Kidney tubule cell (primary cell): ENCODE results near the gene NRP2.

Experiments
- DNase-seq: peaks from one replicate; pipeline ENCODE4 v3.0.0-alpha.2; 2018; ENCODE audit warnings: low spot score

NRP2 gene

DNA sequence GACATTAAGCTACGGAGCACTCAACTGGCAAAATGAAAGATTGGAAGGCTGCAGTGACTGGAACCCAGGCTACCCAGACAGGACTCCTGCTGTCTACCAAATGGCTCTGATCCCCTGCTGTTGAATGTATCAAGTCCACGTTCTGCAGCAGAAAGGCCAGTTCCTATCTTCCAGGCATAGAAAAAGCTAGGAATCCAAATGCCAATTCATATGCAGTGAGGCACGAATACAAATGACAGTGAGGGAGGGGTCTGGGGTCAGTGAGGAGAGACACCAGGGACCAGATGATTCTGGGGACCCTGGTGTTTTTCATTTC, 5.3 kb downstream of the NRP2 start:
- DNase-seq: no peak

DNA sequence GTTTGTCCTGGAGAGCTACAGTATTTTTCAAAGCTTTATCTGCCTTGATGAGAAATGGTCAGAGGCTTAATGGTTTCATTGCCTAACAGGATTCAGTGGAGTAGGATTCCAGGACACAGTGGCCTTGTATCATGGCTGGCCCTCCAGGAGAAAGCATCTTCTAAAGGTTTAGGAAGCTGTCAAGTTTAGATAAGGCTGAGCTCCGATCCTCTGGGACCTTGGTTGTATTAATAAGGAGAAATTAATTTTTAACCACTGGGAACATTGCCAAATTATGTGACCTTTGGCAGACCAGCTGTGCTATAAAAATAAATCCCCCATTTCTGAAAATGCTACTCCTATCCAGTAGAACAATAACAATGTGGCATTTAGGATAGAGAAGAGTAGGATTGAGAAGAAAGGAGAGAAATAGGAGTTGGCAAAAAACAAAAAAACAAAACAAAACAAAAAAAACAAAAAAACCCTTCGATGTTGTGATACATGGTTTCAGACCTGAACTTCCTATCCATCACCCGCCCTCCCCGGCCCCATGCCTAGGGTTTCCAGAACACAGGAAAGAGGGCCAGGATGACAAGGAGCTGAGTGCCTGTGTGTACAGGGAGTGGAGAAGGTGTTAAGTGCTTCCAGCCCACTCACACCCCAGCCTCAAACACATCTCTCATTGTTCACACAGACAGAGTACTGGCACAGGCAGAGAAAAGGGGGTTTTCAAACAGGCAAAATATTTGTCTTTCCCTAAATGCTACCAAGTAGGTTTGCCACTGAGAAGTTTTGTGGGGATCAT, 6.3 kb downstream of the NRP2 start:
- no peak for DNase-seq

DNA sequence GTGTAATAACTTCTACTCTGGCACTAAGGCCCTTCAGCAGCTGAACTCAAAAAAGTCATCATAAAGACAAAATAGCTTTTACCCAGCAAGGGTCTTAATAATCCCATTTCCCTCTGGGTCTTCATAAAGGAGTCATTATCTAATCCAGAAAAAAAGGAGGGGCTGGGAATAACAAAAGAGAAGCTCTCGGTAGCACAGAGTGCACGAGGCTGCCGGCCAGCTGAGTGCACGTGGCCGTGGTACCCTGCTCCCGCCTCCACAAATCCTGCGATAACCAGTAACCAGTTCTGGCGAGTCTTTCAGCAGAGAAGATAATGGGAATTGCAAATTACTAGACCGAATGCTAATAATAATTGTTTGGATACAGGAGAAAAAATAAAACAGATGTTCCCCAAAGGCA, 7.5 kb downstream of the NRP2 start:
- no peak for DNase-seq

DNA sequence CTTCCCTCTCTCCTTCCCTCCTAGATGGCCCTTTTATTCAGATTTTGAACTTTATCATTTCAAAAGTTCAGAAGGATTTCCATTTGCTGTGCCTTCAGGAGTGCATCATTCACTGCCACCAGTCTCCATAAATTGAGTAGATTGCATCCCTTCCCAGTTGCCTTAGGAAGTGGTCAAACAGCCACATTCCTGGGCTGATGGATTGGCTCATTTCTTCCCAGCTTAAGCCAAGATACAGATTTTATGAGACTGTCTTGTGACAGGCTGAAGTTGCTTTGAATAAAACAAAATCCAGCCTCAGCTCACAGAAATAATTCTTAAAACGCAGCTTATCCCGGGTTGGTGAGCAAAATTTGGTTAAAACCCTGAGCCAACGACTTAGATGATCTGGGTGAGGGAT, 9.8 kb downstream of the NRP2 start:
- no peak for DNase-seq

DNA sequence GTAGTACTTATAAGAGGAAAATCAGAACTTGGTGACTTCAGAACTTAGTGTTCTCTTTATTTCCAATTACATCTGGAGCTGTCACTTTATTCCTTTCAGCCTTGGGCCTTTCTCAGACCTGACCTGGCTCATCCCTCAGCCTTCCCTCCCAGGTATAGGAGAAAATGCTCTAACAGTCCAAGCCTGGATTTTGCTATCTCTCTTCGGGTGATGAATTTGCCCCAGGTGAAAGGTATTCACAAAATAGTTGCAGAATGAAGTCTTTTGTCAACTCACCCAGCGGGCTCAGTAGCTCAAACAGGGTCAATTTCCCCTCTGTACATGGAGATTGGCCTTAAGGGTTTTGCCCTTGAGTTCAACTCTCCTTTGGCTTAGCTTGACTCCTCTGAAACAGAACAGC, 12.0 kb downstream of the NRP2 start:
- no peak for DNase-seq

DNA sequence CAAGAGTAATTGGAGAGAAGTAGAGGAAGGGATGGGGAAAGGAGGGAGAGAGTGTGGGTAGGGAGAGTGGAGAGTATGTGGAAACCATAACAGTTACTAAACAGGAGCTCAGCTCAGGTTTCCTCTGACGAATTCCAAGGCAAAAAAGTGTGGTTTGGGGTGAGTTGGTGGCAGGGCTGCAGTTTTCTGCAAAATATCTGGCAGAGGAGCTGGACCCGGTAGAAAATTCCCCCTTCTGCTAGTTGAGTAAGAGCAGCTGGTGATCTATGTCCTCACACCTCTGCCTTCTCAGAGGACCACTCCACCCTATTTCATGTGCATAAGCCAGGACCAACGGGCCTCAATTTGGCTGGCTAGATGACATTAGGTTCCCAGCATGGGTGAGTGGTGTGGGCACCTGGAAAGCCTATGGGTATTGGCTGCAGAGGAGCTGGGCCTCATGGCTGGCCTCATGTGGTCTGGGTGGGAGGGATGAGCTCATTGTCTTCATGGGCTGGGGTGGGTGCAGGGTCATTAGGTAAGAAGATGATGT, 13.2 kb downstream of the NRP2 start:
- DNase-seq: no peak

DNA sequence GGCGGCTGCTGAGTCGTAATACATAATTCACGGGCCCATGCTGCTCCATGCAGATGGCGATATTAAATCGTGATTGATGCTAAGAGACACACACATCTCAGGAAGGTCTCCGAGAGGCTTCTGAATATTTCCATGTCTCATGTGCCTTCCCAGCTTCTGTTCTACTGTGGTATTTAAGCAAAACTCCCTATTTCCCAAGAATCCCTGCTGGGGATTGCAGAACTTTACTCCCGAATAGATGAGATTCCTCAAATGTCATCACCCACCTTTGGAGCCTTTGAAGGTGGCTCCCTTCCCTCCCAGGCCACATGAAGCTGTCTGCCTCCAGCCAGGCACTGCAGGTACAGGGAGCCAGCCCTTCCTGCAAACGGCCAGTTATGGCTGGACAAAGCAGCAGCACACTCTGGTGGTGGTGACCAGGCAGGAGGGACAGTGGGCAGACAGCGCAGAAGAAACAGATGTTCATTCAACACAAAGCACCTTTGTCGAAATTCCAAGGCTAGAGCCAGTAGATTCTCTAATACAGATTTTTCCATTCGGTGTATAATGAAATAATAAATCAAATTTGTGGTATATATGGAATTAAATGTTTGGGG, 14.1 kb downstream of the NRP2 start:
- DNase-seq: peak; percentile 32

DNA sequence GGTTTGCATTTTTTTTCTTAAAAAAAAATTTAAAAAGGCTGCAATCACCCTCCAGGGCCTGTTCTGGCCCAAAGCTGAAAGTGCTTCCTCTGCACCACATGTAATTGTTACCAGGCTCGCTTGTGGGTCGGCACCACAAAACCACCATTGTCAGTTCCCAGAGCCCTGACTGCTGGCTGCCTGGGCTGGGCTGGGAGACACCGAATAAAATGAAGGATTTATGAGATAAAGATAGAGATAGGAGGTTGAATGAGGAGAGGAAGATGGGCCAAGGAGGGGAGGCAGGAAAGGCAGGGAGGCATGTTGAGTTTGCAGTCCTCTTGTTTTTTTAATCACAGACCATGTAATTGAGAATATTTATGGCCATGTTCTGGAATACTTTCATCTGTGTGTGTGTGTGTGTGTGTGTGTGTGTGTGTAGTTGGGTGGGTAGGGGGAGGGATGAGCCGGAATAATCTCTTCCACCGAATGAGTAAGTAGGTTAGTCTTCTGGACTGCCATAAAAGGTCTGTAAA, 14.7 kb downstream of the NRP2 start:
- peak; percentile 36 for DNase-seq

DNA sequence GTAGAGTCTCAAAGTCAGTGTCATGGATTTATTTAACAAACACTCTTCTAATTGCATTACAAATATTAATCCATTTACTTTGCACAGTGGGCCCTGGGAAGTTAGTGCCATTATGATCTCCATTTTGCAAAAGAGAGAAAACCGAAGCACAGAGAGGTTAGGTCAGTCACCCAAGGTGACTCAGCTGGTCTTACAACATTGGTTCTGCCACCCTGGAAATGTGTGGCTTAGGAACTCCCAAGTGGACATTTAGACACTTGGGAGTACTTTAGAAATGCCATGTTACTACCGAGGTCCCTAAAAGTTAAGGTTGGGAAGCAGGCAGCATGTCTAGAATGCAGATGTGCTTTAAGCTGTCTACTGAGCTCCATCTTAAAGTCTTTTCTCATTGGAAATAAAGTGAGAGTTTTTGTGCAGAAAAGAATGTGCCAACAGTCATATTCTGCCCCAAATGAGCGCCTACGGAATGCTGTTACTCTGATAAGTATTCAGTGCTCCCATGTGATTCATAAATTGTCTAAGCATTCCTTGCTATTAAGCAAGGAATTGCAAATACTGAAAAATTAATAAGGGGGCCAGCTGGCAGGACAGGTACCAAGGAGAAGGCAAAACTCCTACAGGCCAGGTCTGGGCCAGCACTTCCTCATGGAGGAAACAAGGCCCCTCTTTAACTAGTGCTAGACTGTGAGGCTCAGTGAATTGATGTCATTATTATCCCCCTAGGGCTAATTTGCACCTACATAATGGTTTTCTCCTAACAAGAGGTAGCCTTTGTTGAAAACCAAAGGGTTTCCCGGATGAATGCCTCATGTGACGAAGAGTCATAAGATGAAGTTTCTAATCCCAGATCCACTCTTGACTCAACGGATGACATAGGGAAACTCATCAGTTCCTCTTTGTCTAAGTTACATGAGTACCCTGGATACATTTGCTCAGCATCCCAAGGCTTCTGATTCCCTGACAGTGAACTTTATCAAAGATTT, 16.3 kb downstream of the NRP2 start:
- DNase-seq: peak; percentile 90

DNA sequence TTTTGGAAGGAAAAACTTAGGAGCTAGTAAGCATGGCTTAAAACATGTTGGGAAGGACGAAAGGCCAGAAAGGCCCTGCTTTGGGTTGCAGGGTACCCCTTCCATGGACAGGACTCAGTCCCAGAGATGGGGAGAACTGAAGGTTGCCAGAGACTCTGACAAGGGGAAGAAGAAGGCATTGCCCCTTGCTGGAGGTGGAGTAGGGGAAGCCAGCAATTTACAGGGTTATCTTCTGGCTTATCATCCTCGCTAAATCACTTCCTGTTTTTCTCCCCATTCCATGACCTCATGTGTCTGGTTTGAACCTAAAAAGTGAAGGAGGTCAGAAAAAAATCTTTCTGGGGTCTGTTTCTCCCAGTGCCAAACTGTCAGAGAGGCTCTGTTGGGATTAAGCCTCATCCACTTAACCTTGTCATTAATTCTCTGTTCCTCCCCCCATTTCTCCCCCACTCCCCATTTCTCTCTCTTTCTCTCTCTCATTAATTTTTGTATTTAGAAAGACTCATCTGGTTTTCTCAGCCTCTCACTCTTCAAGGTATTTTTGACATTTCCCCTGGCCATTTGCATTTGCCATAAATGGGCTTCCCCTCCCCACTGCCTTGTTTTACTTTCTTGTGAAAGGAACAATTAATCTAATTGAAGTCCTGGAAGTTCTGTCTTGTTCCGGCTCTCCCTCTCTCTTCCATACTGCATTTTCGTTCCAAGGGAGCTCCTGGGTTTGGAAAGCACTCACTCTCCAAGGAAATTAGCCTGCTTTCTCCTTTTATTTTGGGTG, 17.4 kb downstream of the NRP2 start:
- no peak for DNase-seq

DNA sequence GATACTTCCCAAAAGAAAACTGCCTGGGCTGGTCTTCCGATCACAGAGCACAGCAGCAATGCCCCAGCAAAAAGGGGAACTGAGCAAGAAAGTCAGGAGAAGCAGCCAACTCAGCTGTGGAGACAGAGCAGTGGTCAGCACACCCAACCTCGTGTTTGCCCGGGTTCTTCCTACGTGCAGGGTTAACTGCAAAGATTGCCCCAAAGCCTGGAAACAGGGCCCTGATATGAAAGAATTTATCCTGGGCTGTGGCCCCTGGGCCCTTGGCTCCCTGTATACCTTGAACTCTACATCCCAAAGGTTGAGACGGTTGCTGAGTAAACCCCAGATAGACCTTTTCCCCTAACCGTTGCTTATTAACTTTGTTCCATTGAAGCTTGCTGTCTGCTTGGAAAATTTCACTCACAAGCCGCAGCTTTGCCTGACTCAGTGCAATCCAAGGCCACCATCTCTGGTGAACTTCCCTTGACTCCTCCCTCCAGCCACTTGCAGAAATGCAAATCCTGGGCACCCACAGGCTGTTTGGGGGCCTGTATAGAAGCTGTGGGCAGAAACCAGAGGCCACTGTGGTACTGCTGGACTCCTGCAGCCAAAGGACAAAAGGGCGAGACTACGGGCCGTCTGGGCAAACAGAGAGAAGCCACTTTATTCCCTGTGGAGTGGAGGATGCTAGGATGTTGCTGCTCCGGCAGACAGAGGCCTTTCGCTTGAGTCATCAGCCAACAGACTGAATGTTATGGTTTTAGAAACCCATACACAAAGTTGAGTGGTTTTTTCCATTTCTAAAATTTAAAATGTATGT, 18.2 kb downstream of the NRP2 start:
- DNase-seq: peak; percentile 95

DNA sequence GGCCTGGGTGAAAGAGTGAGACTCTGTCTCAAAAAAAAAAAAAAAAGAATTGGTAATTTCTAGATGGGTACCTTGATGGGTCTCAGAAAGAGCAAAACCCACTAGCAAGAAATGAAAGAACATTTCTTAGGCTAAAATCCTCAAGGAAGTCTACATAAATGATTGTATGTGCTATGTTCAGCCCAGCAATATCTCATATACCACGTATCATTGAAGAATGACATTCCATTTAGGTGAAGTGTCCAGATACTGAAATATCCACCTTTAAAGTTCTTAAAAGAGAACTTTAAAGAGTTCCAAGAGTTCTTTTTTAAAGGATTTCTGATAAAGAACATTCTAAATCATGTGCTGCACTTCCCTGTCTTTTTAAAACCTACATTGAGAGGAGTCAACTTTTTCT, 19.2 kb downstream of the NRP2 start:
- DNase-seq: peak; percentile 86

DNA sequence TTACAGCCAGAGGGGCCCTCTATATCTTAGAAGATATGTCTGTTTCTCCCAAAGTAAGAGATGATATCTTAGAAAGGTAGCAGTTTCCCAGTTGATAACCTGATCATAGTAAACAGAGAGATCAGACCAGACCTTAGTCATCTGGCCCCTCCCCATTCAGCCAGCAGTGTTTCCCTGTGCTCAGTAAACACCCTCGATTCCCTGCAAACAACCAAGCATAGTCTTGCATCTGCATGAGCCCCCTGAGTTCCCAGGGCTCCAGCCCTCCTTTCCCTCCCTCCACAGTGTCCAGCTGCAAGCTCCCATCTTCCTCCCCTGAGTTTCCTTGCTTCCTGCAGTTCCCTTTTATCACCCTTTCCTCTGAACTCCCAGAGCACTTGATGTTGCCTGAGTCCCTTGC, 20.3 kb downstream of the NRP2 start:
- peak; percentile 39 for DNase-seq

DNA sequence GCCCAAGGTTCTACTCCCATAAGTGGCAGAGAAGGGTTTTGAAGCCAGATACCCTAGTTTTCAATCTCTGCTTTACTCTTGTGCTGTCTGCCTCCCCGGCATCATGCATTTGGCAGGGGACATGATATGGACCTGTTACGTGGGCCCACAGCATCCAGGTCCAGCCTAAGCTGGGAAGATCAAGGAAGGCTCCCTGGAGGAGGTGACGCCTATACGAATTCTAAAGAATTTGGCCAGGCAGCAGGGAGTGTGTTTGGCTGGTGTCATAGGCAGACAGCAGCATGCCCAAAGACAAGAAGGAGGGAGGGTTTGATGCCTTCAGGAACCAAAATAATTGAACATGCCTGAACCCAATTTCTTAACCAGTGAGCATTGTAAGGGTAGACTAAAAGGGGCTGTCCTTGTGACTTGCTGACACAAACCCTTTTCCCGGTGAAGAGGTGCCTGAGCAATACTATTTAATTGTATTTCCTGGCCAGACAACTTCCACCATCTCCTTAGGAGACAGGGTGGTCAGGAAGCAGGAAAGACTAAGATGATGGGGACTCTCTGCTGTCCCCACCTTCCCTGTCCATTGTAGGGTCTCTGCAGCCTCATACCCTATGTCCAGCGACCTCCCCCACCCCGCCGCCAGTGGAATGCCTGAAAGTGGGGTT, 21.3 kb downstream of the NRP2 start:
- DNase-seq: no peak

DNA sequence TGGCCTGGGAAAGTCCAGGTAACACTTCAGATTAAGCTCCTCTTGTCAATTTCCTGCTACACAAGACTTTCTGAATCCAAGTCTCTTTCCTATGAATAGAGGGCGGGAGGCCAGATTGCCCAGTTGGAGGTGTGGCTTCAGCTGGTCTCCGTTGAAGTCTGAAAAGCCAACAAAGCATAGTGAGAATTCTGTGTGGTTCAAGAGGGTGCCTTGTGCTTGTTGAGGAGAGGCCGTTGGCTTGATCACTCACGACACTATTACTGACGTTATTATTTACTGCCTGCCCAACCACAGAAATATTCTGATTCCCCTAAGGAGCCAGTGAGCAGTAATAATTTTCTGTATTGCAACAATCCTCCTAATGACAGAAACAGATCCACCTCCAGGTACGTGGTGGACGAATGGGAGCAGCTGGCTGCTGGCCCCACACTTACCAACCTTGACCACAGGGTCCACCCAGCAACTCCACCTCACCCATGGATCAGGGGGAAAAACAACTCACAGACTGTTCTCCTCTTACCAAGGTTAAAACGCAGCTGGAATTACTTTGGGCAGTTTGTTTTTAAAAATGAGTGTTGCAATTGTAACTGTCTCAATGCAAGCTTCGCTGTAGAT, 21.9 kb downstream of the NRP2 start:
- DNase-seq: no peak

DNA sequence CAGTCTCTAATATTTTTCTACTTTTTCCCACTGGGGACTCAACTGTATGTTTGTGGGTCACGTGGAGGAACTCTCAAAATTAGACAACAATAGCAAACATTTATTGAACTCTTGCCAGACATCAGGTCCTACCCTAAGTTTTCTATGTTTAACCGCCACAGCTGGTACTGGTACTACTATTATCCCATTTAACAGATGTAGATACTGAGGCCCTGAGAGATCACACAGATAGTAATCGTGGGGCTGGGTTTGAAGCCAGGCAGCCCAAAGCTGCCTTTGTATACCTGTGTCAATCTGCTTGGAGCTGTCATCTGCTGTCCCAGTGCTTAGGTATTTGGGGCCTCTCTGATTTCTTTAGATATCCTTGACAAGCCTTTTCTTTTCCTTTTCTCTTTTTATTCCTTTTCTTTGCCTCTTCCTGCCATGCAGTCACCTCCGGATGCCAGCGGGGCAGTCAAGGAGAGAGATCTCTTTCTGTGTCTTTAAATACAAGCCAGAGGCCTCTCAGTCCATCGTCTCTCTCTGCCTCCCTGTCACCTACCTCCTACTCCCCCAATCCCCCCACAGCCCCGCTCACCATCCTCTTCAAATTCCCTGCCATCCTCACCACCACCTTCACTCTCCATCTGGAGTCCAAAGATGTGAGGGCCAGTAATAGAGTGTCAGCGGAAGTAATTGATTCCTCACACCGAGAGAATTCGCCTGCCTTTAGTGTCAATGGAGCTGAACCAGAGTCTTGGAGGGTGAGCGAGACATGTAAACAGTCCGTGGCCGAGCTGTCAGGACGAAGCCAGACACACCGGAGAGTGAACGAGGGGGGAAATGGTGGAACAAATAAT, 23.4 kb downstream of the NRP2 start:
- DNase-seq: peak; percentile 48

DNA sequence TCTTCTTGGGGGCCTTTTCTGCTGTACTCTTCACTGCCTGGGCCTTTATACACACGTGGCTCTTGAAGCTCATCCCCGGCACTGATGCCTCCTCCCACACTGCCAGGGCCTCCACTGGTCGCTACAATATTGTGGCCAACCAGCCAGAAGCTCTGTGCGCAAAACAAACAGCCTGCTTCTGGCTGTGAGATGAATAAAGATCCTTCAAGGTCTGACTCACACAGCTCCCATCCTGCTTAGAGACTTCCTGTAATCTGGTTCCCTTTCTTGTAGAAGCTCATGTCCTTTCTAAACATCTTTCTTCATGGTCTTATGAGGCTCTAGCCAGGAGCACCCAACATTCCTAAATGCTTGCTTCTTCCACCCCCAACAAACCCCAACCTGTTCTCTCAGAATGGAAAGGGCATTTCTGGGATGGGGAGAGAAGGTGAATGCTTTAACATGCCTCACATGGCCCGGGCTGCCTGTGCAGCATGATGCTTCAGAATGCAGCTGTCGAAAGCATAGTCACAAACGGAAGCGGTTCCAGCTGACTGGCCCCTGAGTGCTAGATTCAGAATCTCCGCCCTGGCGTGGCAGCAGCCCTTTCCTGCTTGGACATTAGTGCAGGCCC, 24.6 kb downstream of the NRP2 start:
- peak; percentile 93 for DNase-seq

DNA sequence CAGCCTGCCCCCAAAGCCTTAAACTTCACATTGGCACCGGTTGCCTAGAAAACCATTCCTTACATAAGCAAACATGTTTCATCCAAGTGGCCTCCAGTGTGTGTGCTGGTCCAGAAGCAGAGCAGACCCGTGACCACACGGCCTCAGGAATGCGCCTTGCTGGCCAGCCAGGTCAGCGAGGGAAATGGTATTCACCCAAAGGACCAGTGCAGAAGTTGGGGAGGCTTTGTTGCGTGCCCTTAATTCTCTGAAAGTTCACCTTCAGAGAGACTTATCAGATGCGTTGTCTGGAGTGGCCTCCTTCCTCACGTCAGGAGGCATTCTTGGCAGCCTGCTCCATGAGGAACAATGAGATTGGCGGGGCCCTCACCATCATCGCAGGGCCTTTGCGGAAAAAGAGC, 25.9 kb downstream of the NRP2 start:
- DNase-seq: peak; percentile 79
